ENCODE results near the gene NUP50. TPM values are rescaled to one million over a fixed set of nuclear protein-coding genes. Genes with fewer than 3 reads are reported as not detected.

NUP50 gene
- total RNA-seq, 2 experiments from 2014 or later: 158 to 166 TPM

DNA sequence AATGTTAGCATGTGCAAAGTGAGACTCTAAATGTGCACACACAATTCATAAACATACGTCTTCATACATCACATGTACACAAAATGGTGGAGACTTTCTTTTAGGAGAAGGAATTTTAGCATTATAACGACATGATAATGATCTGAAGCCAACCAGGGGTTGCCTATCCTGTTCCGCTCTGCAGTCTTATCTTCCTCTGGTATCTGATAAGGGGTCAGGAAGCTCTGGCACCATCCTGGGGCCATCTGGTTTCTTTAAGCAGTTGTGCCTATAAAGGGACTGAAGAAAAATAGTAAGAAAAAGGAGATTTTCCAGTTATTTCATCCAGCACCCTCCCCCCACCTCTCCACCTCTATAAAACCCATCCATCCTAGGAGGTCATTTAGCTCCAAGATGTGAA lies 5.8 kb upstream of the NUP50 start:
- ChIA-PET POLR2A (no interaction called here), CTCF (interaction anchor here (1.0 kb wide), 1 partner anchor 14 kb away, joined by 3 read pairs; no protein-coding TSS in a partner anchor)

DNA sequence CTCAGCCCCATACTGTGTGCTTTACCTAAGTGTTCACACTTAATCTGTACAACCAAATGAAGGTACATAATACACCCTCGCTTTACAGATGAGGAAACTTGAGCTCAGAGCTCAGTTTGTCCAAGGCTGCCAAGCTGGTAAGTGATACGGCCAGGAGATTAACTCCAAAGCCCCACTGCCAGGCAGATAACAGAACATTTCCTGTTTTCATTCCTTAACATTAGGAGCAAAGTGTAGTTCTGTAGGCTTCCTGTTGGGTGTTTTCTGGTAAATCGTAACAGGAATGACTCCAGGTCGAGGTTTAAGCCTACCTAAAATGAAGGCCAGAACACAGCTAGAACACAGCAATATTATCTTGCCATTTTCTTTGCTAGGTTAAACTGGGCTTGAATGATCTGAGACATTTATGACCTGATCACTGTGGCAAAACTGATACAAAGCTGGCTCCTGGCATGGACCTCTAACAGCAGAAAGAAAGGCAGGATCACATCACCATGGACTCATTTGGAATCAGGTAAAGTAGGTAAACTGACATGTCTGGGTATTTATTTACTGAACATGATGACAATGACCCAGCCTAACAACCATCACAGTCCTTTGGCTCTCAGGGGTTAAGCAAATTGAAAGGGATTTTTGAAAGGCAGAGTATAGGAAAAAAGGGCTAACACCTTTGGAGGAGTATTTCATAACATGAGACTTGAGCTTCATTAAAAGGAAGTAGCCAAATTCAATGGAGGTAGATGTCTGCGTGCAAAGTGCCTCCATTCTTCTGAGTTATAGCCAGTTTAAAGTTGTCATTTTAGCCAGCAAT lies 3.9 kb upstream of the NUP50 start:
- ChIA-PET CTCF (interaction anchor here (0.6 to 1.2 kb wide), 2 partner anchors 49 to 381 kb away, joined by 3 read pairs; no protein-coding TSS in a partner anchor), POLR2A (interaction anchor here (0.6 kb wide), 1 partner anchor 14 kb away, joined by 6 read pairs; no protein-coding TSS in a partner anchor)

GRCh38 chr22:45162531-45162930 lies 1.2 kb upstream of the NUP50 start:
- CTCF ChIA-PET: interaction anchor here (1.5 kb wide), 1 partner anchor 60 kb away, joined by 4 read pairs; no protein-coding TSS in a partner anchor

DNA sequence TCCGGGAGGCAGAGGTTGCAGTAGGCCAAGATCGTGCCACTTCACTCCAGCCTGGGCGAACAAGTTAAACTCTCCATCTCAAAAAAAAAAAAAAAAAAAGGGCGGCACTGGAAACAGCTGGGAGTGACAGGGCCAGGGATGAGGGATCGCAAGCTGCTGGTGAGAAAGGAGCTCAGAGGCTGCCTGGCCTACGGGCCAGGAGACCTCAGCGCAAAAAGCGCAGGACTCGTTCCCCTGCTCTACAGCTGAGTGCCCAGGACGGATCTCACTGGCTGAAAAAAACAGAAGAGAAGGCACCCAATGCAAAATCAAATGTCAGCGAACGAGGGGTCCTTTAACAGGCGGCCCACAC lies 650 bp upstream of the NUP50 start:
- CTCF ChIA-PET: interaction anchor here (0.6 to 1.5 kb wide), 4 partner anchors 9 to 78 kb away, joined by 3 to 4 read pairs (median 3); no protein-coding TSS in a partner anchor
- POLR2A ChIA-PET: interaction anchor here (0.9 to 1.5 kb wide), 4 partner anchors 18 to 148 kb away, joined by 3 to 9 read pairs (median 4); no protein-coding TSS in a partner anchor

More at GRCh38 chr22:45162531-45162930, 1.2 kb upstream of the NUP50 start:
- POLR2A ChIA-PET: interaction anchor here (1.5 kb wide), 1 partner anchor 33 kb away, joined by 4 read pairs; no protein-coding TSS in a partner anchor

DNA sequence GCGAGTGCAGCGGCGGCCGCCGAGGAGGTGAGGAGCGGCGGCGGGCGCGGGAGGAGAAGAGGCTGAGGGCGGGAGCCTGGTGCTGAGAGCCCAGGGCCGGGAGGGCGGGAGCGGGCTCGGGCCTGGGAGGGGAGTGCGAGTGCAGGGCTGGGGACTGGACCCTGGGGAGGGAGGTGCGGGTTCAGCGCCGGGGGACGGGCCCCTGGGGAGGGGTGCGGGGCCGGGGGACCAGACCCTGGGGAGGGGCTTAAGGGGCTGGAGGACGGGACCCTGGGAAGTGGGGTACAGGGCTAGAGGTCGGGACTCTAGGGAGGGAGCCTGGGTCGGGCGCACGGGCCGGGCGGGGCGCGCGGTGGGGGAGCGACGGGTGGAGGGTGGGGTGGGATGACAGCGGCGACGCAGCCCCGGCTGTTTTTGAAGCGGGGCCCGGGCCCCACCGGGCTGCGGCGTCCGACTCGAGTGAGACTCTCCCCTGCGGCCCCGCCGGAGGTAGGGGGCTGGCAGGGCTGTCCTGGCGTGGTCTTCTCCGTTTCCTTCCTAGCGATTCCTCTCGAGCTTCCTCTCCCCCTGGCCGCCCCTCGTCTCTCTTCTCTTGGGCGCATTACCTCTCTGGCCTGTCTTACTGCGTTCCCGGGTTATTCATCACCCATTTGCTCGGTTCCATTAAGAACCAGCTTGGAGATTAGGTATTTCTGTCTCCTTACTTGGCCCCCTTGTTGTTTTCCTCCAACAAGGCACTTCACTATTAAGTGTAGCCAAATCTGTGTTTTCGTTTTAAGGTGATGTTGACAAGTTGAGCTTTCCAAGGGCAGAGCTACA lies 754 bp downstream of the NUP50 start:
- ChIA-PET CTCF (interaction anchor here (0.8 to 1.5 kb wide), 3 partner anchors 46 to 77 kb away, joined by 3 to 4 read pairs (median 3); no protein-coding TSS in a partner anchor), POLR2A (interaction anchor here (0.9 to 1.5 kb wide), 4 partner anchors 22 to 146 kb away, joined by 3 to 4 read pairs (median 3); no protein-coding TSS in a partner anchor)

DNA sequence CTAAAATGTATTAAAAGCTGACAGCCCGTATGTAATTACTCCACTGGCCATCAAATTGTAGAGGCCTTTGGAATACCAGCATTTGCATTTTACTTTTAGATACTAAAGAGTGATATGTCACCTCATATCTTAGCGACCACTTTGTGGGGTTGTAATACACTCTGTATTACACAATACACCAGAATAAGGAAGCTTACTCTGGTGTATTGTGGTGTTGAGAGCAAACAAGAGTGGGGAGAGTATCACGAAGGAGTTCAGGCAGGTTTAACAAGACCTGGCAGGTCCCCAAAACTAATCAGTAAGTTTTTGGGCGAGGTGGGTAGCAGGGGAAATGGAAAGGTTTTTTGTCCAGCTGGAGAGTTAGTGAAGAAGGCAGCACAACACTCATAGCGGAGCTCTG lies 3.2 kb downstream of the NUP50 start:
- CTCF ChIA-PET: no interaction called here

GRCh38 chr22:45169591-45170466 lies 6.1 kb downstream of the NUP50 start:
- ChIA-PET POLR2A (no interaction called here), CTCF (interaction anchor here (1.1 kb wide), 1 partner anchor 67 kb away, joined by 3 read pairs; no protein-coding TSS in a partner anchor)

More for the DNA sequence above, 3.2 kb downstream of the NUP50 start:
- POLR2A ChIA-PET: interaction anchor here (1.3 kb wide), 1 partner anchor 37 kb away, joined by 3 read pairs; no protein-coding TSS in a partner anchor

GRCh38 chr22:45171830-45172229 lies 8.1 kb downstream of the NUP50 start:
- ChIA-PET CTCF (interaction anchor here (0.6 to 1.2 kb wide), 2 partner anchors 13 to 70 kb away, joined by 3 to 4 read pairs; no protein-coding TSS in a partner anchor), POLR2A (no interaction called here)

GRCh38 chr22:45172881-45173585 lies 9.3 kb downstream of the NUP50 start:
- POLR2A ChIA-PET: interaction anchor here (0.6 kb wide), 2 partner anchors 14 to 815 kb away, joined by 4 to 6 read pairs; no protein-coding TSS in a partner anchor
- CTCF ChIA-PET: interaction anchor here (0.7 kb wide), 1 partner anchor 12 kb away, joined by 3 read pairs; no protein-coding TSS in a partner anchor

DNA sequence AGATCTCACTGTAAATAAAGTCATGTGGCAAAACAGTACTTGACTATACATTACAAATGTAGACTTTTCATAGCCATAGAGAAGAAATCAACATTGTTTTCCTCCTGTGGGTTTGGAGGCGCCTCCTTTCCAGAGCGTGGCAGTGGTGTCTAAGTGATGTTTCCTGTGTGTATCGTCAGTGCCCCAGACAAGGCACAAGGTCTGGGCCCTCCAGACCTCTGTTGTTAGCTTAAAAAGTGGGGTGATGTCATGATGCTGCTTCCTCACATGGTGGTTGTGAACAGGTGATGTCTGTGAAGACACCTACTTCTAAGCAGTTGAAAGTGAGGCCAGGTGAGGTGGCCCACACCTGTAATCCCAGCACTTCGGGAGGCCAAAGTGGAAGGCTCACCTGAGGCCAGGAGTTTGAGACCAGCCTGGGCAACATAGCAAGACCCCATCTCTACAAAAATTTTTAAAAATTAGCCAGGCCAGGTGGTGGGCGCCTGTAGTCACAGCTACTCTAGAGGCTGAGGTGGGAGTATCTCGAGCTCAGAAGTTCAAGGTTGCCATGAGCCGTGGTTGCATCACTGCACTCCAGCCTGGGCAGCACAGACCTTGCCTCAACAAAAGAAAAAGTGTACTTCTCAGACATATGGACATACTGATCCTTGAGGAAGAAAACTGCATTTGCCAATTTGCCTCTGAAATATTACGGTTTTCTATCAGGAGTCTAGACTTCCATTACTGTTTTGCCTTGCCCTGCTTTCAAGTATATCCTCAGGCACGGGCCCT lies 15.7 kb downstream of the NUP50 start:
- CTCF ChIA-PET: interaction anchor here (1.1 kb wide), 1 partner anchor 83 kb away, joined by 3 read pairs; no protein-coding TSS in a partner anchor
- POLR2A ChIA-PET: no interaction called here

DNA sequence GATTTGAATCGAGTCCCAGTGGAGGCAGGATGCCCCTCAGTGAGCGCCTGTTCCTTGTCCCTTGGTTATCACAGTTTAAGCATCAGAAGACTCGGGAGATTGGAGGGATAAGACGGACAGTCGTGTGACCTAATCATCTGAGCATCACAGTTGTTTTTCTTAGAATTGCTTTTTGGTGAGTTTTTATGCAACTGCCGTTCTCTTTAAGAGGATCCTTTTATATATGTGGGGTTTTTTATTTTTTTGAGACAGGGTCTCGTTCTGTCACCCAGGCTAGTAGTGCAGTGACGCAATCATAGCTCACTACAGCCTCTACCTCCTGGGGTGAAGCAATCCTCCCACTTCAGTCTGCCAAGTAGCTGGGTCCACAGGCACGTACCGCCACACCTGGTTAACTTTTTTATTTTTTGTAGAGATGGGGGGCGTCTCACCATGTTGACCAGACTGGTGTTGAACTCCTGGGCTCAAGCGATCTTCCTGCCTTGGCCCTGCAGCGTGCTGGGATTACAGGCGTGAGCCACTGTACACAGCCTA lies 16.5 kb downstream of the NUP50 start:
- POLR2A ChIA-PET: interaction anchor here (0.7 kb wide), 1 partner anchor 235 kb away, joined by 3 read pairs; no protein-coding TSS in a partner anchor
- CTCF ChIA-PET: no interaction called here

DNA sequence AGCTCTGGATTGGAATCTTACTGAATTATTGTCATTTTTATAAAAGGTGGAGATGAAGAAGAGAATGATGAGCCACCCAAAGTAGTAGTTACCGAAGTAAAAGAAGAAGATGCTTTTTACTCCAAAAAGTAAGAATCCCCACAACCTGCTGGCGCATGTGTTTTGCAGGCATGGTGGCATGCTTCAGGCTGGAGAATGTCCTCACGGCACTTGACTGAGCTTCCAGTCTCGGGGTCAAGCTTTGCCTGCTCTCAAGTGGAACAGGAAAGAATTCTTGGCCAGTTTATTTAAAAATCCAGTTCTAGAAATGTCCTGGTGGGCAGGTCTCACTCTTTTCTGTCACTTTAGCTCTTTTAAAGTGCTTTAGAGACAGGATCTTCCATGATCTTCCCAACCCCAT lies 17.5 kb downstream of the NUP50 start:
- CTCF ChIA-PET: no interaction called here
- POLR2A ChIA-PET: interaction anchor here (0.6 to 0.7 kb wide), 3 partner anchors 18 to 760 kb away, joined by 3 to 9 read pairs (median 3); partner anchors contain the start of gene NUP50

- CTCF ChIA-PET: no interaction called here
These were observed 18.0 kb downstream of the NUP50 start for GRCh38 chr22:45181766-45182165.

DNA sequence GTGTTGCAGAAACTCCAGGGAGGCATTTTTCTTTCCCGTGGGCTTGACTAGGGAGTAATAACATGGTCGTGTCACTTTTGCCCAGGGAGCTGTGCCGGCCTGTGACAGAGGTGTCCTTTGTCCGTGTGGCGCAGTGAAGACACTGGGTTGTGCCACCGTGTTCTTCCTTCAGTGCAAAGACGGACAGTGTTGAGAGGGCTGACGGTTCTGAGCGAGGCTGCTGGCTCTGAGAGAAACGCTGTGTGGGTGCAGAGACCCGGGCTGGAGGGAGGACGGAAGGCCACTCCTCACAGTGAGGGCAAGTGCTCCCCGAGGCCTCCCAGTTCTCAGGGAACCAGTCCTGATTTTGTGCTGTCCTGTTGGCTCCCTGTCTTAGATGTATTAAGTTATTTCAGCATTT lies 20.2 kb downstream of the NUP50 start:
- ChIA-PET CTCF (no interaction called here), POLR2A (no interaction called here)

More at GRCh38 chr22:45181766-45182165, 18.0 kb downstream of the NUP50 start:
- POLR2A ChIA-PET: interaction anchor here (0.7 kb wide), 1 partner anchor 440 kb away, joined by 3 read pairs; no protein-coding TSS in a partner anchor

DNA sequence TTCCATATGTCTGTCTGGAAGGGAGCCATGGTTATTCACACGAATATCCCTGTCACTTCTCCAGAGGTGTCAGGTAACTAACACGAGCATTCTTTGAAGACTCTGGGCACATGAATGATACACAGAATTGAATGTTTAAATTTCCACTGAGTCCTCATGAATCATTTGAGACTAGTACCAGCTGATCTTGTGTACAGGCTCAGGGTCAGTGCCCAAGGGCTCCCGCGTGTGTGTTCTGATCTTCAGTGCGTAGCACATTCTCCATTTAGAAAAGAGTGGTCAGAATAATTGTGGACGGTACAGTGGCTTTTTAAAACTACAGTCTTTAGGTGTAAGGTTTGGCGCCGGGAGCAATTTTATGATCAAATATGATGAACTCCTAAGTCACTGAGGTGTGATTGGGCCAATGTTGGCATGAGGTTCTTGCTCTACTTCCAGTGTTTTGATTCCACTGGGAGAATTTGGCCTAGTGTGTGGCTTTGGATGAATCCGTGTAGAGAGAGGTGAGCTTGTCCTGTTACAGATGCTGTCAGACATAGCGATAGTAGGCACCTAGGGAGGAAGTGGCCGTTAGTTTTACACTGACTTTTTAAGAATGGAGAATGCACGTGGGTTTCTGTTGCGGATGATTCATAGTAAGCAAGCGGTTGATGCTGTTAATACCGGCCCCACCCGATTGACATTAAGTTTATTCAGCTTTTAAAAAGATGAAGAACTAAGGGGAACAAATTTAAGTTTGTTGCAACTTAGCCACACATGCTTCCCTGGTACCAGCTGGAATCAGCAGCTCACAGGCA lies 22.2 kb downstream of the NUP50 start:
- ChIA-PET POLR2A (no interaction called here), CTCF (interaction anchor here (0.6 to 1.3 kb wide), 3 partner anchors 13 to 85 kb away, joined by 3 read pairs; no protein-coding TSS in a partner anchor)

GRCh38 chr22:45187891-45188290 lies 24.2 kb downstream of the NUP50 start:
- ChIA-PET CTCF (no interaction called here), POLR2A (no interaction called here)

Data from activated CD8-positive, alpha-beta memory T cell treated with anti-CD3 and anti-CD28 coated beads for 36 hours (primary cell).